Measurements from ENCODE around the gene FSCN2. TPM values are rescaled to one million over a fixed set of nuclear protein-coding genes. Genes with fewer than 3 reads are reported as not detected.
A peak's percentile ranks its signal among the peaks of the same experiment; 100 is the strongest.

The FSCN2 gene
- polyA plus RNA-seq, 1 donor (not counting 4 experiments of a cell fraction or from before 2014, with no cell fraction given), result not detected

GRCh38 chr17:81481815-81482505 lies 46.2 kb upstream of the FSCN2 start:
- no peak overlapping the region for H2AFZ ChIP-seq (ENCODE audit: control insufficient read depth, low read length)
- FAIRE-seq (no peak), DNase-seq (ENCODE audit: low read depth, low spot score) (no peak)
- no peaks in the 10 kb centered on the region for H3K36me3 ChIP-seq (ENCODE audit: control insufficient read depth in 2 of 2, extremely low read depth in 1 of 2, insufficient read depth in 2 of 2, low read length in 2 of 2)
- peaks cover 4% of the 10 kb centered on the region for H3K4me1 ChIP-seq (ENCODE audit: control insufficient read depth, extremely low read depth, insufficient read depth, low read length)
- no peak overlapping the region for H3K9ac ChIP-seq (ENCODE audit: control insufficient read depth, extremely low read depth, insufficient read depth, low read length)
- H3K4me3 ChIP-seq (ENCODE audit: control insufficient read depth in 2 of 3, extremely low read depth in 1 of 3, insufficient read depth in 2 of 3, low read depth in 1 of 3, low read length in 3 of 3), result no peak overlapping the region
- no peaks in the 10 kb centered on the region for H4K20me1 ChIP-seq (ENCODE audit: control insufficient read depth, extremely low read depth, insufficient read depth, low read length)
- no peak overlapping the region for H3K27ac ChIP-seq (ENCODE audit: control insufficient read depth, insufficient read depth, low read length)
- peaks cover 23% of the 10 kb centered on the region for H3K27me3 ChIP-seq (ENCODE audit: control insufficient read depth, extremely low read depth, insufficient read depth, low read length)
- TF ChIP-seq, protein P1, sequence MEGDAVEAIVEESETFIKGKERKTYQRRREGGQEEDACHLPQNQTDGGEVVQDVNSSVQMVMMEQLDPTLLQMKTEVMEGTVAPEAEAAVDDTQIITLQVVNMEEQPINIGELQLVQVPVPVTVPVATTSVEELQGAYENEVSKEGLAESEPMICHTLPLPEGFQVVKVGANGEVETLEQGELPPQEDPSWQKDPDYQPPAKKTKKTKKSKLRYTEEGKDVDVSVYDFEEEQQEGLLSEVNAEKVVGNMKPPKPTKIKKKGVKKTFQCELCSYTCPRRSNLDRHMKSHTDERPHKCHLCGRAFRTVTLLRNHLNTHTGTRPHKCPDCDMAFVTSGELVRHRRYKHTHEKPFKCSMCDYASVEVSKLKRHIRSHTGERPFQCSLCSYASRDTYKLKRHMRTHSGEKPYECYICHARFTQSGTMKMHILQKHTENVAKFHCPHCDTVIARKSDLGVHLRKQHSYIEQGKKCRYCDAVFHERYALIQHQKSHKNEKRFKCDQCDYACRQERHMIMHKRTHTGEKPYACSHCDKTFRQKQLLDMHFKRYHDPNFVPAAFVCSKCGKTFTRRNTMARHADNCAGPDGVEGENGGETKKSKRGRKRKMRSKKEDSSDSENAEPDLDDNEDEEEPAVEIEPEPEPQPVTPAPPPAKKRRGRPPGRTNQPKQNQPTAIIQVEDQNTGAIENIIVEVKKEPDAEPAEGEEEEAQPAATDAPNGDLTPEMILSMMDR (optimal IDR thresholded peaks at IDR 0.05 in 1 of 3, IDR thresholded peaks at IDR 0.05 in 1 of 3, conservative IDR thresholded peaks at IDR 0.05 in 1 of 3; ENCODE audit: extremely low read depth in 1 of 3, insufficient read depth in 2 of 3, low read length in 3 of 3), result no peak
- no peak for TF ChIP-seq EZH2 (IDR thresholded peaks at IDR 0.05; ENCODE audit: low read length)
- no peaks in the 10 kb centered on the region for H3K9me1 ChIP-seq (ENCODE audit: control insufficient read depth, extremely low read depth, insufficient read depth, low read length)
- H3K79me2 ChIP-seq (ENCODE audit: control insufficient read depth, insufficient read depth, low read length), result no peaks in the 10 kb centered on the region
- dilution Hi-C loops (cut with MboI; ENCODE audit: extremely low pct_ligation_motif_present, low sequenced_read_pairs), result no loop called here
- H3K9me3 ChIP-seq (ENCODE audit: control insufficient read depth, low read depth, low read length), result no peaks in the 10 kb centered on the region
- peak overlapping the region; percentile 22 for H3K4me2 ChIP-seq (ENCODE audit: control insufficient read depth, extremely low read depth, insufficient read depth, low read depth, low read length)

GRCh38 chr17:81482673-81483072 lies 45.5 kb upstream of the FSCN2 start:
- H3K4me2 ChIP-seq (ENCODE audit: control insufficient read depth, extremely low read depth, insufficient read depth, low read depth, low read length), result no peak overlapping the region
- H3K9ac ChIP-seq (ENCODE audit: control insufficient read depth, extremely low read depth, insufficient read depth, low read length), result no peak overlapping the region
- no peaks in the 10 kb centered on the region for H3K36me3 ChIP-seq (ENCODE audit: control insufficient read depth in 2 of 2, extremely low read depth in 1 of 2, insufficient read depth in 2 of 2, low read length in 2 of 2)
- H4K20me1 ChIP-seq (ENCODE audit: control insufficient read depth, extremely low read depth, insufficient read depth, low read length), result no peaks in the 10 kb centered on the region
- peaks cover 4% of the 10 kb centered on the region for H3K4me1 ChIP-seq (ENCODE audit: control insufficient read depth, extremely low read depth, insufficient read depth, low read length)
- H3K4me3 ChIP-seq (ENCODE audit: control insufficient read depth in 2 of 3, extremely low read depth in 1 of 3, insufficient read depth in 2 of 3, low read depth in 1 of 3, low read length in 3 of 3), result no peak overlapping the region
- no peaks in the 10 kb centered on the region for H3K79me2 ChIP-seq (ENCODE audit: control insufficient read depth, insufficient read depth, low read length)
- TF ChIP-seq, protein P1 (optimal IDR thresholded peaks at IDR 0.05 in 1 of 3, IDR thresholded peaks at IDR 0.05 in 1 of 3, conservative IDR thresholded peaks at IDR 0.05 in 1 of 3; ENCODE audit: extremely low read depth in 1 of 3, insufficient read depth in 2 of 3, low read length in 3 of 3), result no peak
- H2AFZ ChIP-seq (ENCODE audit: control insufficient read depth, low read length), result no peak overlapping the region
- dilution Hi-C loops (cut with MboI; ENCODE audit: extremely low pct_ligation_motif_present, low sequenced_read_pairs), result no loop called here
- H3K27me3 ChIP-seq (ENCODE audit: control insufficient read depth, extremely low read depth, insufficient read depth, low read length), result peaks cover 23% of the 10 kb centered on the region
- no peaks in the 10 kb centered on the region for H3K9me3 ChIP-seq (ENCODE audit: control insufficient read depth, low read depth, low read length)
- FAIRE-seq (no peak), DNase-seq (ENCODE audit: low read depth, low spot score) (no peak)
- no peak overlapping the region for H3K27ac ChIP-seq (ENCODE audit: control insufficient read depth, insufficient read depth, low read length)
- H3K9me1 ChIP-seq (ENCODE audit: control insufficient read depth, extremely low read depth, insufficient read depth, low read length), result no peaks in the 10 kb centered on the region
